ENCODE results near the gene RAB33B.

GRCh38 chr4:139476363-139476762, 22.4 kb downstream of the RAB33B start:
- TF ChIP-seq CTCF (IDR thresholded peaks at IDR 0.05; ENCODE audit: insufficient read depth, low read length, poor library complexity, severe bottlenecking) (no peak), EZH2phosphoT487 (conservative IDR thresholded peaks at IDR 0.05; ENCODE audit: low read length) (no peak)
